ENCODE results near the gene PIK3IP1.

The PIK3IP1 gene

GRCh38 chr22:31284281-31285155 lies 7.8 kb downstream of the PIK3IP1 start:
- peak; percentile 92 for DNase-seq
- H3K36me3 ChIP-seq, result peaks cover 35% of the 10 kb centered on the region
- no peaks in the 10 kb centered on the region for H3K9me3 ChIP-seq (ENCODE audit: severe bottlenecking)
- peak overlapping the region; percentile 94 for H3K27ac ChIP-seq
- H3K27me3 ChIP-seq (ENCODE audit: insufficient read depth, low read depth, severe bottlenecking), result no peaks in the 10 kb centered on the region
- TF ChIP-seq CTCF (IDR thresholded peaks at IDR 0.05; ENCODE audit: low read depth, low read length), result no peak
- no peak overlapping the region for H3K4me3 ChIP-seq (ENCODE audit: low read depth, low read length)

- H3K9me3 ChIP-seq (ENCODE audit: severe bottlenecking), result no peaks in the 10 kb centered on the region
- no peak for TF ChIP-seq CTCF (IDR thresholded peaks at IDR 0.05; ENCODE audit: low read depth, low read length)
- H3K4me3 ChIP-seq (ENCODE audit: low read depth, low read length), result no peak overlapping the region
- H3K36me3 ChIP-seq, result peaks cover 51% of the 10 kb centered on the region
- DNase-seq, result no peak
- no peaks in the 10 kb centered on the region for H3K27me3 ChIP-seq (ENCODE audit: insufficient read depth, low read depth, severe bottlenecking)
- H3K27ac ChIP-seq, result peak overlapping the region; percentile 94
These were observed 9.4 kb downstream of the PIK3IP1 start for GRCh38 chr22:31282748-31283468.

GRCh38 chr22:31281733-31282132 lies 10.6 kb downstream of the PIK3IP1 start:
- no peak overlapping the region for H3K27ac ChIP-seq
- no peaks in the 10 kb centered on the region for H3K27me3 ChIP-seq (ENCODE audit: insufficient read depth, low read depth, severe bottlenecking)
- H3K36me3 ChIP-seq, result peaks cover 62% of the 10 kb centered on the region
- no peak overlapping the region for H3K4me3 ChIP-seq (ENCODE audit: low read depth, low read length)
- no peak for TF ChIP-seq CTCF (IDR thresholded peaks at IDR 0.05; ENCODE audit: low read depth, low read length)
- no peak for DNase-seq
- no peaks in the 10 kb centered on the region for H3K9me3 ChIP-seq (ENCODE audit: severe bottlenecking)

GRCh38 chr22:31279821-31280505 lies 12.3 kb downstream of the PIK3IP1 start:
- TF ChIP-seq CTCF (IDR thresholded peaks at IDR 0.05; ENCODE audit: low read depth, low read length), result no peak
- Histone ChIP-seq H3K9me3 (ENCODE audit: severe bottlenecking) (no peaks in the 10 kb centered on the region), H3K36me3 (peaks cover 74% of the 10 kb centered on the region), H3K27ac (no peak overlapping the region), H3K27me3 (ENCODE audit: insufficient read depth, low read depth, severe bottlenecking) (no peaks in the 10 kb centered on the region), H3K4me3 (ENCODE audit: low read depth, low read length) (no peak overlapping the region)
- no peak for DNase-seq

- Histone ChIP-seq H3K27ac (no peak overlapping the region), H3K27me3 (ENCODE audit: insufficient read depth, low read depth, severe bottlenecking) (no peaks in the 10 kb centered on the region), H3K36me3 (peaks cover 81% of the 10 kb centered on the region), H3K9me3 (ENCODE audit: severe bottlenecking) (no peaks in the 10 kb centered on the region), H3K4me3 (ENCODE audit: low read depth, low read length) (no peak overlapping the region)
- no peak for TF ChIP-seq CTCF (IDR thresholded peaks at IDR 0.05; ENCODE audit: low read depth, low read length)
- no peak for DNase-seq
These were observed 13.0 kb downstream of the PIK3IP1 start for GRCh38 chr22:31279327-31279669.

Measured in WERI-Rb-1 (cell line).